HepG2 (cell line): ENCODE results near the gene RGMA. TPM values are rescaled to one million over a fixed set of nuclear protein-coding genes. Genes with fewer than 3 reads are reported as not detected.

Source experiments
- ATAC-seq: fragments of 200-7000 bp; cut with Tn5 transposase; 3 replicates; pipeline ENCODE4 v1.9.1; 2020; ENCODE audit warnings: mild to moderate bottlenecking, moderate library complexity
- BruUV-seq: library from RNA; stranded (reverse); fragments of 400-500 nt; replicated peaks from 2 replicates; lab custom pipeline; 2021; lab: Mats Ljungman, UMichigan
- CTCF ChIA-PET: fragments of 300-600 bp; formaldehyde crosslinking; extraction: SDS; loops from one replicate; lab custom pipeline; 2021; ENCODE audit warnings: low total read pairs, inconsistent platforms, low intra/inter-chr PET ratio; lab: Yijun Ruan, JAX
- POLR2A ChIA-PET: fragments of 350-600 bp; sonication (Branson Sonifier 250); formaldehyde crosslinking; loops from one replicate; lab custom pipeline; 2020; ENCODE audit warnings: antibody characterized with exemption, inconsistent platforms; lab: Yijun Ruan, JAX
- DNase-seq: peaks from one replicate; pipeline ENCODE4 v3.0.0-alpha.2; 2015; ENCODE audit warnings: low spot score
- FAIRE-seq: peaks from 3 replicates; lab custom pipeline; 2011; peaks lifted over from hg19 to GRCh38; lab: Jason Lieb, UNC
- H2AFZ ChIP-seq: one replicate; pipeline ENCODE4 v1.6.1; 2011; ENCODE audit warnings: low read length, inconsistent platforms
- H3K27ac ChIP-seq: fragments of 300-600 bp; 3 replicates; pipeline ENCODE4 v1.8.0; 2011; ENCODE audit warnings: mixed run types, mild to moderate bottlenecking, mixed read lengths, low read length, inconsistent platforms; ENCODE audit not compliant: insufficient read depth; ENCODE audit errors: extremely low read length
- H3K27me3 ChIP-seq, 2 experiments: fragments of 200-600 bp in 1 of 2; 2 replicates in 1 of 2; 3 replicates in 1 of 2; pipeline versions ENCODE4 v1.6.0 to v1.8.0; 2011; ENCODE audit warnings: low read length in 2 of 2, mild to moderate bottlenecking in 2 of 2, moderate library complexity in 2 of 2, inconsistent platforms in 1 of 2; ENCODE audit not compliant: insufficient read depth in 2 of 2, control insufficient read depth in 1 of 2
- H3K36me3 ChIP-seq, 2 experiments: fragments of 200-600 bp in 1 of 2; replicated peaks in 1 of 2; 2 replicates in 1 of 2; 3 replicates in 1 of 2; pipeline versions ENCODE4 v1.5.1 to v1.8.0; 2011; ENCODE audit warnings: low read length in 2 of 2, inconsistent platforms in 1 of 2; ENCODE audit not compliant: insufficient read depth in 2 of 2, control insufficient read depth in 1 of 2
- H3K4me1 ChIP-seq: 2 replicates; pipeline ENCODE4 v1.5.1; 2012; ENCODE audit warnings: low read length, inconsistent platforms; ENCODE audit not compliant: insufficient read depth
- H3K4me2 ChIP-seq: 2 replicates; pipeline ENCODE4 v1.6.0; 2011; ENCODE audit warnings: low read depth, low read length, inconsistent platforms
- H3K4me3 ChIP-seq, 3 experiments: fragments of 200-600 bp in 1 of 3; sonication (generic), shearing (Covaris generic) in 1 of 3; replicated peaks in 1 of 3; 2 replicates each; pipeline ENCODE4 v1.5.1; 2011 to 2016; ENCODE audit warnings: low read length in 3 of 3, inconsistent platforms in 2 of 3, low read depth in 2 of 3, mild to moderate bottlenecking in 2 of 3, control low read depth in 1 of 3, mixed read lengths in 1 of 3; ENCODE audit not compliant: insufficient read depth in 1 of 3
- H3K79me2 ChIP-seq: one replicate; pipeline ENCODE4 v1.6.1; 2011; ENCODE audit warnings: low read length, inconsistent platforms; ENCODE audit not compliant: insufficient read depth
- H3K9ac ChIP-seq: 2 replicates; pipeline ENCODE4 v1.6.0; 2011; ENCODE audit warnings: mild to moderate bottlenecking, low read depth, low read length, inconsistent platforms; ENCODE audit not compliant: insufficient read depth
- H3K9me3 ChIP-seq: 2 replicates; pipeline ENCODE4 v1.5.1; 2012; ENCODE audit warnings: mild to moderate bottlenecking, low read length
- H4K20me1 ChIP-seq: 2 replicates; pipeline ENCODE4 v1.6.0; 2011; ENCODE audit warnings: inconsistent platforms, mild to moderate bottlenecking, low read length, moderate library complexity; ENCODE audit not compliant: insufficient read depth
- CSRNP2 ChIP-seq: sonication (generic); formaldehyde crosslinking; conservative IDR thresholded peaks from 2 replicates; pipeline ENCODE4 v1.8.0; 2022; ENCODE audit warnings: low read depth, missing genetic modification reagents
- EEA1 ChIP-seq: sonication (generic); formaldehyde crosslinking; IDR thresholded peaks from 2 replicates; pipeline ENCODE4 v1.5.1; 2020; ENCODE audit warnings: mild to moderate bottlenecking, missing genetic modification reagents, borderline replicate concordance
- ETV5 ChIP-seq: IDR thresholded peaks from 2 replicates; pipeline ENCODE4 v1.6.1; 2018; ENCODE audit warnings: missing biosample characterization, missing genetic modification reagents, inconsistent platforms, borderline replicate concordance
- KLF13 ChIP-seq: sonication (generic); formaldehyde crosslinking; IDR thresholded peaks from 2 replicates; pipeline ENCODE4 v1.4.0; 2020; ENCODE audit warnings: mild to moderate bottlenecking, missing genetic modification reagents
- NCOR1 ChIP-seq: fragments of 200-600 bp; sonication (generic); IDR thresholded peaks from 2 replicates; pipeline ENCODE4 v1.7.0; 2017; ENCODE audit warnings: antibody characterized with exemption, low read length, borderline replicate concordance
- TOPORS ChIP-seq: sonication (generic); formaldehyde crosslinking; IDR thresholded peaks from 2 replicates; pipeline ENCODE4 v1.8.0; 2023; ENCODE audit warnings: mild to moderate bottlenecking, missing genetic modification reagents
- ZNF609 ChIP-seq: sonication (generic); formaldehyde crosslinking; IDR thresholded peaks from 2 replicates; pipeline ENCODE4 v1.4.0; 2020; ENCODE audit warnings: mild to moderate bottlenecking, missing genetic modification reagents, borderline replicate concordance
- ZNF891 ChIP-seq: sonication (generic); formaldehyde crosslinking; IDR thresholded peaks from 2 replicates; pipeline ENCODE4 v1.5.0; 2020; ENCODE audit warnings: mild to moderate bottlenecking, missing genetic modification reagents
- WGBS: methylation state at CpG from one replicate; pipeline ENCODE4 v1.1.6; 2017; ENCODE audit warnings: low lambda C conversion rate; 5-methylcytosine and 5-hydroxymethylcytosine counted together
- in situ Hi-C: cut with HindIII; loops from 2 replicates; pipeline ENCODE4 v1.10.0; 2017; ENCODE audit warnings: low pct_unique_long_range_greater_than_20kb; ENCODE audit not compliant: extremely low pct_ligation_motif_present
- intact Hi-C: fragments of 100-400 bp; cut with micrococcal nuclease; formaldehyde crosslinking; loops from one replicate; pipeline ENCODE4 v1.10.0; 2022; ENCODE audit not compliant: unreplicated experiment
- polyA plus RNA-seq, 8 experiments: library from polyadenylated mRNA; depleted of rRNA in 3 of 8; stranded (reverse) in 7 of 8; unstranded in 1 of 8; fragments of >200 nt; fragmentation: Illumina TruSeq in 4 of 8; extraction: Trizol in 4 of 8; gene quantifications; 2 replicates each; pipeline versions ENCODE4 v1.2.1 to v1.2.3, GENCODE V29; 2011 to 2016; ENCODE audit warnings: low read depth in 4 of 8, missing spikeins in 1 of 8, mixed read lengths in 1 of 8; ENCODE audit not compliant: insufficient read depth in 1 of 8
- total RNA-seq, 5 experiments: library from RNA; depleted of rRNA; stranded (reverse); fragments of >200 nt; fragmentation: Illumina TruSeq; extraction: Trizol; gene quantifications; 2 replicates each; pipeline ENCODE4 v1.2.3, GENCODE V29; 2016; ENCODE audit warnings: low read depth in 1 of 5

The RGMA gene
- total and polyA plus RNA-seq, 2 of the 13 experiments (the other 11 are each of a cell fraction or from before 2014, with no cell fraction given), result not detected

GRCh38 chr15:93066224-93066681, 22.8 kb downstream of the RGMA start:
- CTCF ChIA-PET, result no interaction called here

More at GRCh38 chr15:93066224-93066681, 22.8 kb downstream of the RGMA start:
- in situ Hi-C loops, result no loop called here
- Histone ChIP-seq H3K9me3 (no peaks in the 10 kb centered on the region), H3K4me3 (no peak overlapping the region), H2AFZ (no peak overlapping the region), H3K9ac (no peak overlapping the region), H3K36me3 (no peaks in the 10 kb centered on the region), H4K20me1 (no peaks in the 10 kb centered on the region), H3K27ac (no peak overlapping the region), H3K27me3 (peaks cover 12 to 70% of the 10 kb centered on the region in 2 experiments), H3K4me1 (no peaks in the 10 kb centered on the region), H3K4me2 (no peak overlapping the region), H3K79me2 (no peaks in the 10 kb centered on the region)
- ATAC-seq, result no peak
- intact Hi-C loops, result no loop called here
- 73% methylated on average over 25 of the region's 38 CpGs for WGBS
- FAIRE-seq, result no peak
- TF ChIP-seq TOPORS (CRISPR knock-in tag) (no peak), KLF13 (no peak), CSRNP2 (CRISPR knock-in tag) (no peak), ZNF609 (CRISPR knock-in tag) (no peak), NCOR1 (no peak), EEA1 (CRISPR knock-in tag) (no peak), ETV5 (no peak), ZNF891 (CRISPR knock-in tag) (no peak)
- POLR2A ChIA-PET, result no interaction called here
- no peak for DNase-seq
- no TSS peak for BruUV-seq
